ENCODE results near the gene LMAN1L. TPM values are rescaled to one million over a fixed set of nuclear protein-coding genes. Genes with fewer than 3 reads are reported as not detected.

LMAN1L gene
- total RNA-seq, 6 experiments from 2014 or later: not detected

GRCh38 chr15:74792227-74793016 lies 20.2 kb upstream of the LMAN1L start:
- Histone ChIP-seq H3K27ac (no peak overlapping the region), H3K4me3 (no peak overlapping the region), H3K9me3 (no peaks in the 10 kb centered on the region), H3K27me3 (no peaks in the 10 kb centered on the region), H3K4me1 (peaks cover 0 to 65% (median 36%) of the 10 kb centered on the region in 4 donors), H3K36me3 (no peaks in the 10 kb centered on the region)
- ATAC-seq (no peak), DNase-seq (no peak)
- 76% methylated on average over 3 of the region's 12 CpGs for WGBS (ENCODE audit: insufficient coverage, low coverage, low lambda C conversion rate, missing lambda C conversion rate)
- intact Hi-C loops (cut with DNase I): no loop called here
- TF ChIP-seq CTCF (IDR thresholded peaks at IDR 0.05): no peak
- TF ChIP-seq POLR2A (IDR thresholded peaks at IDR 0.05): no peak

- Histone ChIP-seq H3K4me1 (peaks cover 0 to 68% (median 35%) of the 10 kb centered on the region in 4 donors), H3K27ac (no peak overlapping the region), H3K9me3 (no peaks in the 10 kb centered on the region), H3K4me3 (no peak overlapping the region), H3K36me3 (no peaks in the 10 kb centered on the region), H3K27me3 (no peaks in the 10 kb centered on the region)
- ATAC-seq: no peak
- intact Hi-C loops (cut with DNase I): no loop called here
- no peak for DNase-seq
- TF ChIP-seq POLR2A (IDR thresholded peaks at IDR 0.05): no peak
- peak in 2 of 4 donors; percentile 6 to 7 for TF ChIP-seq CTCF (IDR thresholded peaks at IDR 0.05)
- WGBS (ENCODE audit: insufficient coverage, low coverage, low lambda C conversion rate, missing lambda C conversion rate): 50% methylated on average over 3 of the region's 12 CpGs
These were observed 19.3 kb upstream of the LMAN1L start for GRCh38 chr15:74793135-74794028.

- no peak for TF ChIP-seq POLR2A (IDR thresholded peaks at IDR 0.05)
- no peak for DNase-seq
- H3K27ac ChIP-seq: no peak overlapping the region
- H3K9me3 ChIP-seq: no peaks in the 10 kb centered on the region
- H3K4me1 ChIP-seq: peaks cover 0 to 68% (median 30%) of the 10 kb centered on the region in 4 donors
- H3K36me3 ChIP-seq: no peaks in the 10 kb centered on the region
- intact Hi-C loops (cut with DNase I): no loop called here
- no peak for ATAC-seq
- WGBS (ENCODE audit: insufficient coverage, low coverage, low lambda C conversion rate, missing lambda C conversion rate): no CpG with 5 or more reads among the region's 9 CpGs
- no peak overlapping the region for H3K4me3 ChIP-seq
- no peaks in the 10 kb centered on the region for H3K27me3 ChIP-seq
These were observed 18.2 kb upstream of the LMAN1L start for GRCh38 chr15:74794248-74794969.

GRCh38 chr15:74794970-74795349 lies 17.7 kb upstream of the LMAN1L start:
- H3K27me3 ChIP-seq: no peaks in the 10 kb centered on the region
- 90% methylated on average over 5 of the region's 9 CpGs for WGBS (ENCODE audit: insufficient coverage, low coverage, low lambda C conversion rate, missing lambda C conversion rate)
- ATAC-seq (no peak), DNase-seq (no peak)
- H3K4me1 ChIP-seq: peaks cover 0 to 68% (median 28%) of the 10 kb centered on the region in 4 donors
- H3K4me3 ChIP-seq: no peak overlapping the region
- H3K9me3 ChIP-seq: no peaks in the 10 kb centered on the region
- TF ChIP-seq CTCF (IDR thresholded peaks at IDR 0.05) (no peak), POLR2A (IDR thresholded peaks at IDR 0.05) (no peak)
- H3K27ac ChIP-seq: peak overlapping the region in 1 of 3 donors; percentile 51
- intact Hi-C loops (cut with DNase I): no loop called here
- H3K36me3 ChIP-seq: no peaks in the 10 kb centered on the region
